Measurements from ENCODE around the gene SELE.
"Not testable (repeated sequence)": the region's sequence is repeated elsewhere in the genome, so short reads cannot be mapped to it uniquely, and the experiment has no call there.

Gene SELE

GRCh38 chr1:169683168-169683567 is 50.7 kb downstream of the SELE start:
- DNase-seq (ENCODE audit: low read depth in 2 of 2), result not testable (repeated sequence)

- no peak for DNase-seq (ENCODE audit: low read depth in 2 of 2)
Observed at GRCh38 chr1:169682071-169682470, 51.8 kb downstream of the SELE start.

DNA sequence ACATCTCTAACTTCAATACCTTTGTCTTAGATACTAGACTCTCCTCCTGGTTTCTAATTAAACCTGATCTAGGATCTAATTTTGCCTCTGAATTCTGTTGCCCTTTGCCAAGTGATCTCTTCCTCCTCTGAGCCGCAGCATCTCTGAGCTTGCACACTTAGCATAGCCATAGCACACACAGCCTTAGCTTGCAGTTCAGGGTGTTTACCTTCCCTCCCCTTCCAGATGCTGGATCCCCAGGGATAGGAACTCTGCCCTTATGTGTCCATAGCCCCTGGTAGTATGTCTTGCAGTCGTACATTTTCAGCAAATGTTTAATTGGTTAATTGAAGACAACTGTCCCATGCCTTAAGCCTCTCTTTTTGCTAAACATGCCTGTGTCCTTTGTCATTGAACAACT is 52.7 kb downstream of the SELE start:
- no peak for DNase-seq (ENCODE audit: low read depth in 2 of 2)

DNA sequence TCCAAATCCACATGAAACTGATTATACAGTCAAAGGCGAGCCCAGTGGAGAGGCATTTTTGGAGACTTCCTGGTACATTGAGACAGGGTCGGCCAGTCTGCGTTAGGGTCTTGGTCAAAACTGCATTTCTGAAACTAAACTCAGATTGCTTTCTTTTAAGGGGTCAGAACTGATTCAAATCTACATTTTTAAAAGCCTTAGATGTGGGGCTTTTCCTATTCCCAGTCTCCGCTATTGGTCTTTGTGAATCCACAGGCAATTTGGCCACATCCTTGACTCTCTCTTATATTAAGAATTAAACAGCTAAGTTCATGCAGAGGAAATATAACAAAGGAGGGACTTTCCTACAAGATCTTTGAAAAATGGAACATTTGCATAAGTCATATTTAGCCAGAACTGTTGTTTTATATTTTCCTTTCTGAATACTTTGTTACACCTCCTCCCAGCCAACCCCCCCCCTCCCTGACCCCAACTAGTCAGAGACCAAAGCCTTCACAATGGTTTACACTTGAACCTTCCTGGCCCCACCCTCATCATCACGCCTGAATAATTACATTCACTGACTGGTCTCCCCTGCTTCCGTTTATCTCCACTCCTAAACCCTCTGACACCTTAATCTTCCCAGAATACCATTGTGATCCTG is 53.4 kb downstream of the SELE start:
- no peak for DNase-seq (ENCODE audit: low read depth in 2 of 2)

DNA sequence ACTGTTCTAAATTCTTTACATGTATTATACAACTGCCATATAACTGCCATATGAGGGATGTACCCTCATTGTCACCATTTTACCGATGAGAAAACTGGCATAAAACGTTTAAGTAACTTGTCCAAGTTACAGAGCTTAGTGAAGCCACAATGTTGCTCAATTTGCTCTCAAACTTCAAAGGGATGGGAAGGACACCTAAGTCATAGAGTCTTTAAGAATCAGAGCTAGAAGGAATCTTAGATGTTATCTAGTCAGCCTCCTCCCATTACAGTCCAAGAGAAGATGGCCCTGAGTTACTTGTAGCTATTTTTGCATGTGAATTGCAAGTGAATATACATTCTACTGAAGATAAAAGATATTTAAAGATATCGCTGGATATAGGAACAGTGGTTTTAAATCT is 54.2 kb downstream of the SELE start:
- DNase-seq (ENCODE audit: low read depth in 2 of 2), result no peak

DNA sequence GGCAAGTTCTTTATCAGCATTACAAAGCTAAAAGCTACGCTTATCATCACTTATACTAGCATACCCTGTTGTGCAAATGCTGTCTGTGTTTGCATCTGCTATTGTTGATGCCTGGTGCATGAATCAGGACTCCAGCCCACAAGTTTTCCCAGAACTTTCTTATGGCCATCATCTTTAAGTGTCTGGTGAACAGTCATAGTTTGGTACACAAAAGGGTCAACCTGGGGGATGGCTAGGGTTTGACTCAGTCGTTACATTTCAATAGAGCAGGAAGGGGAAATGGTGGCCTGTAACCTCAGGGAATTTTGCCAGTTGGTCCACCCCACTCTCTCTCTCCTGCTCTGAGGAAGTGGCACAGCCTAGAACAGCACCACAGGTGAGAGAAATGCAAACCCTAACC is 57.9 kb downstream of the SELE start:
- DNase-seq (ENCODE audit: low read depth in 2 of 2), result no peak

Data from stimulated activated CD8-positive, alpha-beta memory T cell treated with anti-CD3 and anti-CD28 coated beads, Interleukin-7, amount 100 ng/mL, for 1 hour (primary cell).